T follicular helper cell (primary cell): ENCODE results near the gene PRKCE.

Experiments used
- DNase-seq: peaks from one replicate; pipeline ENCODE4 v3.0.0-alpha.2; 2020; ENCODE audit warnings: low read depth

Gene PRKCE

GRCh38 chr2:45726188-45726587 is 74.7 kb downstream of the PRKCE start:
- no peak for DNase-seq

GRCh38 chr2:45728458-45728942 is 77.0 kb downstream of the PRKCE start:
- DNase-seq, result no peak

- no peak for DNase-seq
Measured at GRCh38 chr2:45729753-45730512, 78.5 kb downstream of the PRKCE start.

- no peak for DNase-seq
Measured at GRCh38 chr2:45731141-45731540, 79.7 kb downstream of the PRKCE start.

GRCh38 chr2:45732436-45732835 is 81.0 kb downstream of the PRKCE start:
- no peak for DNase-seq

GRCh38 chr2:45732946-45733345 is 81.5 kb downstream of the PRKCE start:
- no peak for DNase-seq

GRCh38 chr2:45734336-45734735 is 82.9 kb downstream of the PRKCE start:
- DNase-seq, result no peak

GRCh38 chr2:45734952-45735351 is 83.5 kb downstream of the PRKCE start:
- no peak for DNase-seq

- DNase-seq, result no peak
Measured at GRCh38 chr2:45736757-45737704, 85.6 kb downstream of the PRKCE start.

GRCh38 chr2:45739796-45740485 is 88.5 kb downstream of the PRKCE start:
- DNase-seq, result no peak

GRCh38 chr2:45741161-45741850 is 89.8 kb downstream of the PRKCE start:
- no peak for DNase-seq

GRCh38 chr2:45743531-45744396 is 92.3 kb downstream of the PRKCE start:
- no peak for DNase-seq

- no peak for DNase-seq
Measured at GRCh38 chr2:45745231-45745630, 93.8 kb downstream of the PRKCE start.

- DNase-seq, result no peak
Measured at GRCh38 chr2:45746888-45747287, 95.4 kb downstream of the PRKCE start.

- no peak for DNase-seq
Measured at GRCh38 chr2:45747363-45747762, 95.9 kb downstream of the PRKCE start.

GRCh38 chr2:45748239-45748638 is 96.8 kb downstream of the PRKCE start:
- no peak for DNase-seq

GRCh38 chr2:45750001-45750400 is 98.5 kb downstream of the PRKCE start:
- DNase-seq, result no peak

GRCh38 chr2:45750484-45750883 is 99.0 kb downstream of the PRKCE start:
- DNase-seq, result no peak

- no peak for DNase-seq
Measured at GRCh38 chr2:45753381-45753780, 101.9 kb downstream of the PRKCE start.

- DNase-seq, result no peak
Measured at GRCh38 chr2:45754131-45755010, 102.9 kb downstream of the PRKCE start.
